Sigmoid colon (tissue), 4 donors: ENCODE data around the gene PDE9A.

Source experiments
- POLR2A ChIP-seq, 2 donors: fragments of 450-650 bp; IDR thresholded peaks; one replicate each; pipeline ENCODE4 v1.6.1; 2016; ENCODE audit warnings: antibody characterized with exemption in 2 of 2, mild to moderate bottlenecking in 2 of 2, moderate library complexity in 2 of 2
- POLR2AphosphoS5 ChIP-seq, 4 donors: sonication (generic); formaldehyde crosslinking; IDR thresholded peaks; one replicate each; pipeline ENCODE4 v1.6.1; 2017; ENCODE audit warnings: antibody characterized with exemption in 4 of 4
- TF ChIP-seq, protein P1 (sequence below), 4 experiments: fragments of 450-650 bp in 3 of 4; fragments of 200-600 bp in 1 of 4; IDR thresholded peaks; one replicate each; pipeline ENCODE4 v1.5.1; 2016 to 2019; ENCODE audit warnings: antibody characterized with exemption in 4 of 4, mild to moderate bottlenecking in 3 of 4, moderate library complexity in 2 of 4

DNA sequence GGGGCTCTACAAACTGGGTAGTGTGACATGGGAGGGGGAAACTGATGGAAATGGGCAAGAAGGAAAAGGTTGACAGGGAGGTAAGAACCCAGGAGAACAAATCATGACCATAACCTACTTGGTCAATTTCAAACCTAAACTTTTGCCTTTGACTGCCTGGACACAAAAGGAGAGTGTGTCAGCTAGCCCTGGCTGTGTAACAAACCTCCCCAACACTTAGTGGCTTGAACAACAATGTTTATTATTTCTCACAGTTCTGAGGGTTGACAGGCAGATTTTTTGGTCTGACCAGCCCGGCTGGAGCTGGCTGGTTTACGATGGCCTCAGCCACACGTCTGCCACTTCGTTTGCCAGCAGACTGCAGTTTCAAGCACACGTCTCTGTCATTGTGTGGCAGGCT is 133.5 kb downstream of the PDE9A start:
- TF ChIP-seq POLR2AphosphoS5 (IDR thresholded peaks at IDR 0.05): no peak
- TF ChIP-seq POLR2A (IDR thresholded peaks at IDR 0.05): no peak
- TF ChIP-seq, protein P1, sequence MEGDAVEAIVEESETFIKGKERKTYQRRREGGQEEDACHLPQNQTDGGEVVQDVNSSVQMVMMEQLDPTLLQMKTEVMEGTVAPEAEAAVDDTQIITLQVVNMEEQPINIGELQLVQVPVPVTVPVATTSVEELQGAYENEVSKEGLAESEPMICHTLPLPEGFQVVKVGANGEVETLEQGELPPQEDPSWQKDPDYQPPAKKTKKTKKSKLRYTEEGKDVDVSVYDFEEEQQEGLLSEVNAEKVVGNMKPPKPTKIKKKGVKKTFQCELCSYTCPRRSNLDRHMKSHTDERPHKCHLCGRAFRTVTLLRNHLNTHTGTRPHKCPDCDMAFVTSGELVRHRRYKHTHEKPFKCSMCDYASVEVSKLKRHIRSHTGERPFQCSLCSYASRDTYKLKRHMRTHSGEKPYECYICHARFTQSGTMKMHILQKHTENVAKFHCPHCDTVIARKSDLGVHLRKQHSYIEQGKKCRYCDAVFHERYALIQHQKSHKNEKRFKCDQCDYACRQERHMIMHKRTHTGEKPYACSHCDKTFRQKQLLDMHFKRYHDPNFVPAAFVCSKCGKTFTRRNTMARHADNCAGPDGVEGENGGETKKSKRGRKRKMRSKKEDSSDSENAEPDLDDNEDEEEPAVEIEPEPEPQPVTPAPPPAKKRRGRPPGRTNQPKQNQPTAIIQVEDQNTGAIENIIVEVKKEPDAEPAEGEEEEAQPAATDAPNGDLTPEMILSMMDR (IDR thresholded peaks at IDR 0.05): no peak
